ENCODE measurements around the gene CFAP65. TPM values are rescaled to one million over a fixed set of nuclear protein-coding genes. Genes with fewer than 3 reads are reported as not detected.

CFAP65 gene
- total RNA-seq, 1 experiment from 2014 or later: 0.52 TPM

- H4K20me1 ChIP-seq (ENCODE audit: insufficient read depth): no peaks in the 10 kb centered on the region
- ChIA-PET POLR2A (no interaction called here), CTCF (interaction anchor here (1.0 to 1.6 kb wide), 2 partner anchors 13 to 41 kb away, joined by 3 to 6 read pairs; no protein-coding TSS in a partner anchor), RAD21 (ENCODE audit: low non-redundant PET in 1 of 2, low total read pairs in 2 of 2, uncharacterized antibody in 2 of 2, unreplicated experiment in 2 of 2) (interaction anchor here in 1 of 2 experiments (0.8 kb wide), 1 partner anchor 112 kb away, joined by 3 read pairs; no protein-coding TSS in a partner anchor)
- no peaks in the 10 kb centered on the region for H3K9me3 ChIP-seq (ENCODE audit: control insufficient read depth in 1 of 2, insufficient read depth in 1 of 2, low read depth in 1 of 2, low read length in 2 of 2)
- no peak overlapping the region for H3K4me3 ChIP-seq (replicated peaks in 1 of 2; ENCODE audit: low read depth in 1 of 2, low read length in 2 of 2)
- no peak overlapping the region for H3K4me2 ChIP-seq (ENCODE audit: low read length)
- no TSS peak for BruUV-seq (replicated peaks)
- peaks cover 27% of the 10 kb centered on the region for H3K27me3 ChIP-seq (ENCODE audit: insufficient read depth, low read length)
- no peaks in the 10 kb centered on the region for H3K36me3 ChIP-seq (ENCODE audit: control insufficient read depth in 1 of 2, insufficient read depth in 2 of 2, low read length in 2 of 2)
- TF ChIP-seq CEBPB (IDR thresholded peaks at IDR 0.05; ENCODE audit: low read depth): no peak
- TF ChIP-seq ATF3 (IDR thresholded peaks at IDR 0.05): no peak
- DNase-seq (ENCODE audit: low read depth, low spot score): no peak
- H3K79me2 ChIP-seq (ENCODE audit: insufficient read depth, low read length): no peaks in the 10 kb centered on the region
- no peak overlapping the region for H2AFZ ChIP-seq (ENCODE audit: low read depth, low read length, poor library complexity, severe bottlenecking)
- H3K27ac ChIP-seq (ENCODE audit: low read depth, low read length): no peak overlapping the region
- H3K9me2 ChIP-seq (ENCODE audit: insufficient read depth): no peaks in the 10 kb centered on the region
- H3K4me1 ChIP-seq (ENCODE audit: control insufficient read depth in 1 of 2, insufficient read depth in 2 of 2, low read length in 2 of 2): no peaks in the 10 kb centered on the region
- ATAC-seq: no peak
- intact Hi-C loops (cut with micrococcal nuclease): no loop called here
- H3K9ac ChIP-seq (ENCODE audit: low read length): no peak overlapping the region
Observed at GRCh38 chr2:219042750-219043149, 1.4 kb upstream of the CFAP65 start.

GRCh38 chr2:219042157-219042556 lies 841 bp upstream of the CFAP65 start:
- no peaks in the 10 kb centered on the region for H3K36me3 ChIP-seq (ENCODE audit: control insufficient read depth in 1 of 2, insufficient read depth in 2 of 2, low read length in 2 of 2)
- H3K79me2 ChIP-seq (ENCODE audit: insufficient read depth, low read length): no peaks in the 10 kb centered on the region
- H3K9ac ChIP-seq (ENCODE audit: low read length): no peak overlapping the region
- H3K4me1 ChIP-seq (ENCODE audit: control insufficient read depth in 1 of 2, insufficient read depth in 2 of 2, low read length in 2 of 2): no peaks in the 10 kb centered on the region
- no peak overlapping the region for H3K4me3 ChIP-seq (replicated peaks in 1 of 2; ENCODE audit: low read depth in 1 of 2, low read length in 2 of 2)
- no peaks in the 10 kb centered on the region for H4K20me1 ChIP-seq (ENCODE audit: insufficient read depth)
- ATAC-seq (no peak), DNase-seq (ENCODE audit: low read depth, low spot score) (no peak)
- ChIA-PET CTCF (interaction anchor here (1.6 kb wide), 2 partner anchors 12 to 16 kb away, joined by 4 to 6 read pairs; no protein-coding TSS in a partner anchor), POLR2A (no interaction called here), RAD21 (ENCODE audit: low non-redundant PET in 1 of 2, low total read pairs in 2 of 2, uncharacterized antibody in 2 of 2, unreplicated experiment in 2 of 2) (interaction anchor here in 1 of 2 experiments (0.8 kb wide), 1 partner anchor 113 kb away, joined by 3 read pairs; no protein-coding TSS in a partner anchor)
- no peaks in the 10 kb centered on the region for H3K9me2 ChIP-seq (ENCODE audit: insufficient read depth)
- intact Hi-C loops (cut with micrococcal nuclease): no loop called here
- no peak overlapping the region for H3K27ac ChIP-seq (ENCODE audit: low read depth, low read length)
- BruUV-seq (replicated peaks): no TSS peak
- H2AFZ ChIP-seq (ENCODE audit: low read depth, low read length, poor library complexity, severe bottlenecking): no peak overlapping the region
- no peak overlapping the region for H3K4me2 ChIP-seq (ENCODE audit: low read length)
- H3K9me3 ChIP-seq (ENCODE audit: control insufficient read depth in 1 of 2, insufficient read depth in 1 of 2, low read depth in 1 of 2, low read length in 2 of 2): no peaks in the 10 kb centered on the region
- H3K27me3 ChIP-seq (ENCODE audit: insufficient read depth, low read length): peaks cover 25% of the 10 kb centered on the region
- TF ChIP-seq EZH2phosphoT487 (IDR thresholded peaks at IDR 0.05; ENCODE audit: borderline replicate concordance) (no peak), YY1 (IDR thresholded peaks at IDR 0.05; ENCODE audit: extremely low read depth, insufficient replicate concordance, low read depth, low read length) (no peak), MAX (IDR thresholded peaks at IDR 0.05) (no peak), EGR1 (IDR thresholded peaks at IDR 0.05; ENCODE audit: low read depth) (no peak), RAD21 (IDR thresholded peaks at IDR 0.05; ENCODE audit: low read depth) (no peak), POLR2A (IDR thresholded peaks at IDR 0.05; ENCODE audit: borderline replicate concordance, extremely low read depth, insufficient read depth, insufficient read length) (no peak), CTCF (IDR thresholded peaks at IDR 0.05 in 2 of 3, conservative IDR thresholded peaks at IDR 0.05 in 1 of 3; ENCODE audit: borderline replicate concordance in 1 of 3, insufficient read depth in 1 of 3, low read depth in 2 of 3, low read length in 2 of 3) (no peak), ZBTB33 (IDR thresholded peaks at IDR 0.05; ENCODE audit: extremely low read depth, insufficient replicate concordance, low read length) (no peak), POLR2AphosphoS5 (IDR thresholded peaks at IDR 0.05; ENCODE audit: low read depth, low read length) (no peak), CBX3 (IDR thresholded peaks at IDR 0.05; ENCODE audit: low read depth) (no peak), TCF7L2 (IDR thresholded peaks at IDR 0.05; ENCODE audit: borderline replicate concordance, extremely low read depth, insufficient read depth, insufficient read length) (no peak), SP1 (IDR thresholded peaks at IDR 0.05; ENCODE audit: low read depth) (no peak), ZNF274 (IDR thresholded peaks at IDR 0.05; ENCODE audit: low read depth, low read length) (no peak), FOSL1 (IDR thresholded peaks at IDR 0.05; ENCODE audit: low read depth) (no peak), ELF1 (IDR thresholded peaks at IDR 0.05; ENCODE audit: borderline replicate concordance, low read depth) (no peak), CEBPB (IDR thresholded peaks at IDR 0.05; ENCODE audit: low read depth) (no peak)
